Fibroblast of lung (primary cell): Measurements from ENCODE around the gene DPT. TPM values are rescaled to one million over a fixed set of nuclear protein-coding genes. Genes with fewer than 3 reads are reported as not detected.

Source experiments
- DNase-seq, 2 donors: peaks; one replicate each; pipeline versions ENCODE4 v3.0.0 to v3.0.0-alpha.2; 2010; ENCODE audit warnings: low read depth in 2 of 2
- H2AFZ ChIP-seq: 2 replicates; pipeline ENCODE4 v1.5.1; 2012; ENCODE audit warnings: low read length, control low read depth, inconsistent platforms
- H3K27ac ChIP-seq: 2 replicates; pipeline ENCODE4 v1.5.1; 2011; ENCODE audit warnings: low read length, control low read depth; ENCODE audit not compliant: insufficient read depth
- H3K27me3 ChIP-seq: 2 replicates; pipeline ENCODE4 v1.5.1; 2011; ENCODE audit warnings: mild to moderate bottlenecking, low read length; ENCODE audit not compliant: control insufficient read depth, insufficient read depth
- H3K36me3 ChIP-seq: 2 replicates; pipeline ENCODE4 v1.5.1; 2011; ENCODE audit warnings: low read length; ENCODE audit not compliant: control insufficient read depth, insufficient read depth
- H3K4me1 ChIP-seq: 2 replicates; pipeline ENCODE4 v1.5.1; 2011; ENCODE audit warnings: low read length; ENCODE audit not compliant: control insufficient read depth, insufficient read depth; ENCODE audit errors: extremely low read depth
- H3K4me2 ChIP-seq: 2 replicates; pipeline ENCODE4 v1.5.1; 2011; ENCODE audit warnings: low read length, control low read depth; ENCODE audit not compliant: insufficient read depth; ENCODE audit errors: extremely low read depth
- H3K4me3 ChIP-seq, 4 experiments: fragments of 200-600 bp in 1 of 4; sonication (generic) in 1 of 4; replicated peaks in 1 of 4; 2 replicates each; pipeline ENCODE4 v1.5.1; 2011 to 2016; ENCODE audit warnings: low read length in 4 of 4, low read depth in 3 of 4, mild to moderate bottlenecking in 3 of 4, control low read depth in 2 of 4, inconsistent platforms in 1 of 4, mixed read lengths in 1 of 4; ENCODE audit not compliant: insufficient read depth in 1 of 4; ENCODE audit errors: control extremely low read depth in 1 of 4
- H3K79me2 ChIP-seq: 2 replicates; pipeline ENCODE4 v1.5.1; 2012; ENCODE audit warnings: mild to moderate bottlenecking, low read length, inconsistent platforms; ENCODE audit not compliant: control insufficient read depth, insufficient read depth
- H3K9ac ChIP-seq: 2 replicates; pipeline ENCODE4 v1.5.1; 2011; ENCODE audit warnings: mild to moderate bottlenecking, low read length, control low read depth; ENCODE audit not compliant: insufficient read depth
- H3K9me3 ChIP-seq: 2 replicates; pipeline ENCODE4 v1.5.1; 2012; ENCODE audit warnings: low read depth, low read length; ENCODE audit not compliant: control insufficient read depth, insufficient read depth
- H4K20me1 ChIP-seq: 2 replicates; pipeline ENCODE4 v1.5.1; 2011; ENCODE audit warnings: low read length; ENCODE audit not compliant: control insufficient read depth, insufficient read depth; ENCODE audit errors: extremely low read depth
- EZH2 ChIP-seq: IDR thresholded peaks from 2 replicates; pipeline ENCODE4 v1.5.1; 2012; ENCODE audit warnings: low read length, control low read depth, mild to moderate bottlenecking; ENCODE audit errors: missing control alignments
- polyA plus RNA-seq, 2 donors: library from polyadenylated mRNA; depleted of rRNA in 1 of 2; stranded (reverse) in 1 of 2; unstranded in 1 of 2; fragments of >200 nt; gene quantifications; 2 replicates each; pipeline ENCODE4 v1.2.1, GENCODE V29; 2011 to 2012; ENCODE audit warnings: missing spikeins in 1 of 2
- total RNA-seq: library from RNA; depleted of rRNA; stranded (reverse); fragments of >200 nt; gene quantifications from 2 replicates; pipeline ENCODE4 v1.2.1, GENCODE V29; 2014
- TF ChIP-seq, protein P1 (sequence below), 2 donors: IDR thresholded peaks in 1 of 2; conservative IDR thresholded peaks in 1 of 2; 1 replicate in 1 of 2; 2 replicates in 1 of 2; pipeline ENCODE4 v1.5.1; 2011 to 2012; ENCODE audit warnings: low read length in 2 of 2, control low read depth in 1 of 2, inconsistent platforms in 1 of 2, low read depth in 1 of 2, mild to moderate bottlenecking in 1 of 2

DPT gene
- total and polyA plus RNA-seq, 2 donors (not counting 1 experiment from before 2014, with no cell fraction given), result 2.4 to 4.1 TPM

DNA sequence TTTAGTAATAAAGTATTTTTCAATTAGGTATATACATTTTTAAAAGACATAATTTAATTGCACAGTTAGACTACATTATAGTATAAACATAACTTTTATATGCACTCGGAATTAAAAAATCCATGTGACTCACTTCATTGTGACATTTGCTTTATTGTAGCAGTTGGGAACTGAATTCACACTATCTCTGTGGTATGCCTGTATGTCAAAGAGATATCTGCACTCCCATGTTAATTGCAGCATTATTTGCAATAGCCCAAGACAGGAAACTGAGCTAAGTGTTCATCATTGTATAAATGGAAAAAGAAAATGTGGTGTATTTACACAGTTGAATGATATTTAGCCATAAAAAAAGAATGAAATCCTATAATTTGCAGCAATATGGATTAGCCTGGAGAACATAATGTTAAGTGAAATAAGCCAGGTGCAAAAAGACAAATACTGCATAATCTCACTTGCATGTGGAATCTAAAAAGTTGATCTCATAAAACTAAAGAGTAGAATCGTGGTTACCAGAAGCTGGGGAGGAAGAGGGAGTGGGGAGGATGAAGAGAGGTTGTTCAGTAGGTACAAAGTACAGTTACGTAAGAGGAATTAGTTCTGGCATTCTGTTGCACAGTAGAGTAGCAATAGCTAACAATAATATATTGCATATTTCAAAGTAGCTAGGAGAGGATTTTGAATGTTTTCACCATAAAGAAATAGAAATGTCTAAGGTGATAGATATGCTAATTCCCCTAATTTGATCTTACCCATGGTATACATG lies 64.8 kb downstream of the DPT start:
- no peak for DNase-seq
- Histone ChIP-seq H3K27me3 (no peaks in the 10 kb centered on the region), H3K9me3 (no peaks in the 10 kb centered on the region), H3K36me3 (no peaks in the 10 kb centered on the region), H3K27ac (no peak overlapping the region), H3K79me2 (no peaks in the 10 kb centered on the region), H3K4me3 (no peak overlapping the region), H3K4me1 (no peaks in the 10 kb centered on the region), H3K4me2 (no peak overlapping the region), H3K9ac (no peak overlapping the region), H2AFZ (no peak overlapping the region), H4K20me1 (no peaks in the 10 kb centered on the region)
- TF ChIP-seq, protein P1, sequence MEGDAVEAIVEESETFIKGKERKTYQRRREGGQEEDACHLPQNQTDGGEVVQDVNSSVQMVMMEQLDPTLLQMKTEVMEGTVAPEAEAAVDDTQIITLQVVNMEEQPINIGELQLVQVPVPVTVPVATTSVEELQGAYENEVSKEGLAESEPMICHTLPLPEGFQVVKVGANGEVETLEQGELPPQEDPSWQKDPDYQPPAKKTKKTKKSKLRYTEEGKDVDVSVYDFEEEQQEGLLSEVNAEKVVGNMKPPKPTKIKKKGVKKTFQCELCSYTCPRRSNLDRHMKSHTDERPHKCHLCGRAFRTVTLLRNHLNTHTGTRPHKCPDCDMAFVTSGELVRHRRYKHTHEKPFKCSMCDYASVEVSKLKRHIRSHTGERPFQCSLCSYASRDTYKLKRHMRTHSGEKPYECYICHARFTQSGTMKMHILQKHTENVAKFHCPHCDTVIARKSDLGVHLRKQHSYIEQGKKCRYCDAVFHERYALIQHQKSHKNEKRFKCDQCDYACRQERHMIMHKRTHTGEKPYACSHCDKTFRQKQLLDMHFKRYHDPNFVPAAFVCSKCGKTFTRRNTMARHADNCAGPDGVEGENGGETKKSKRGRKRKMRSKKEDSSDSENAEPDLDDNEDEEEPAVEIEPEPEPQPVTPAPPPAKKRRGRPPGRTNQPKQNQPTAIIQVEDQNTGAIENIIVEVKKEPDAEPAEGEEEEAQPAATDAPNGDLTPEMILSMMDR (conservative IDR thresholded peaks at IDR 0.05 in 1 of 2, IDR thresholded peaks at IDR 0.05 in 1 of 2; ENCODE audit: low read depth in 1 of 2, low read length in 2 of 2), result no peak
- no peak for TF ChIP-seq EZH2

GRCh38 chr1:168656485-168656884 lies 72.5 kb downstream of the DPT start:
- H3K36me3 ChIP-seq, result no peaks in the 10 kb centered on the region
- H3K4me1 ChIP-seq, result no peaks in the 10 kb centered on the region
- peak in 1 of 2 donors; percentile 41 for DNase-seq
- H3K27me3 ChIP-seq, result no peaks in the 10 kb centered on the region
- no peak for TF ChIP-seq EZH2
- TF ChIP-seq, protein P1 (conservative IDR thresholded peaks at IDR 0.05 in 1 of 2, IDR thresholded peaks at IDR 0.05 in 1 of 2; ENCODE audit: low read depth in 1 of 2, low read length in 2 of 2), result no peak
- H3K9me3 ChIP-seq, result no peaks in the 10 kb centered on the region
- no peak overlapping the region for H3K4me2 ChIP-seq
- H3K27ac ChIP-seq, result no peak overlapping the region
- H2AFZ ChIP-seq, result no peak overlapping the region
- H3K4me3 ChIP-seq, result no peak overlapping the region
- H3K9ac ChIP-seq, result no peak overlapping the region
- no peaks in the 10 kb centered on the region for H4K20me1 ChIP-seq
- no peaks in the 10 kb centered on the region for H3K79me2 ChIP-seq

- no peaks in the 10 kb centered on the region for H3K36me3 ChIP-seq
- H3K4me3 ChIP-seq, result no peak overlapping the region
- no peaks in the 10 kb centered on the region for H3K4me1 ChIP-seq
- no peaks in the 10 kb centered on the region for H3K27me3 ChIP-seq
- no peak for TF ChIP-seq EZH2
- TF ChIP-seq, protein P1 (conservative IDR thresholded peaks at IDR 0.05 in 1 of 2, IDR thresholded peaks at IDR 0.05 in 1 of 2; ENCODE audit: low read depth in 1 of 2, low read length in 2 of 2), result no peak
- H3K27ac ChIP-seq, result no peak overlapping the region
- no peak overlapping the region for H3K4me2 ChIP-seq
- no peak overlapping the region for H2AFZ ChIP-seq
- no peaks in the 10 kb centered on the region for H3K9me3 ChIP-seq
- no peaks in the 10 kb centered on the region for H3K79me2 ChIP-seq
- no peaks in the 10 kb centered on the region for H4K20me1 ChIP-seq
- no peak overlapping the region for H3K9ac ChIP-seq
- peak in 1 of 2 donors; percentile 79 for DNase-seq
These were observed 74.6 kb downstream of the DPT start for GRCh38 chr1:168654198-168654915.
